Glomerular visceral epithelial cell (primary cell): ENCODE measurements around the gene MGMT.

Source experiments
- DNase-seq: peaks from one replicate; pipeline ENCODE4 v3.0.0-alpha.2; 2016; ENCODE audit errors: extremely low spot score

MGMT gene

DNA sequence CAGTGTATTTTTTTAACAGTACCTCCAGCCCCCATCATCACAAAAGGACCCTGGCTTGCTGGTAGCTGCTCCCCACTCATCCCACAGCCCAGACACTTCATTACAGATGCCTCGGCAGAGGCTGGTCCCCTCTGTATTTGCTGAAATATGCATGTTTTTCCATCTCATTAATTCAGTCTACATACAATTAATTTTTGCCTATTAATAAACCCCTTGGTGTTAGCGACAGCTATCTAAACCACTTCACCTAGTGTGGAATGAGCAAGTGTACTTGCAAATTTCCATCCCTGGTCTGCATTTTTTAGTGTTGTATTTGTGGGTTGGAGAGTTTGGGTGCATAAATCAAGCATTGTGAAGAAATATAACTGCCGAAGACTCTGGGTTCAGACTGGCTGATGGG, 216.9 kb downstream of the MGMT start:
- DNase-seq, result no peak

DNA sequence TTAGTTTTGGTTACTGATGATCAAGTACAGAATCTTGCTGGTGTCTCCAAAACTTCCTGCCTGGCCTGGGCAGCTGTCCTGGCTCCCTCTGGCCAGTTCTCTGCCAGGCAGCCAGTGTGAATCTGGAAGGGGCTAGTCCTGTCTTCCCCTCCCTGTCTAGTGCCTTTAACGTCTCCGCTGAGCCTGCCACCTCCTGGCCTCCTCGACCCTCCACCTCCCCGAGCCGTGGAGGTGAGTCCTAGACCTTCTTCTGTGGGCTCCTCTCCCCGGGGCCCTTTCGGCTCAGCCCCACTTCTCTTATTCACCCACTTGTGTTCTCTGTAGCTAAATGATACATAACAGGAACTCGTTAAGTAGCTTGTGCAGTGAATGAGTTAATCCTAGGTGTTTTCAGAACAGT, 218.2 kb downstream of the MGMT start:
- DNase-seq, result no peak

DNA sequence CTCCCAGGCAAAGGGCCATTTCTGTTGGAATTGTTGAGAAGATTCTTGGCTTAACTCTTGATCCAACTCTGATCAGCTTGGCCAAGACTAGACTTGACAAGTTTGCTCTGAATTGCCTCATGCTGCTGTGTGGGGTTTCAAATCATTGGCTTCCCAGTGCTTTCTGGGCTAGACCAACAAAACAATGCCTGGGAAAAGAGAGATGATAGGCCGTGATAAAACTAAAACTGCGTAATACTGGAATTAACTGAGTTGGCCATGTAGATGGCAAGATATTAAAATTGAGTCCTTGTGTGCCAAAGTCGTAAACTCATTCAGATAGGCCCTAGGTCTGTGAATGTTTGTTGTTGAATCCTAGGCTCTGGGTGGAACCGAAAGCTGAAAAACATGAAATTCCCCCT, 222.6 kb downstream of the MGMT start:
- DNase-seq, result no peak

DNA sequence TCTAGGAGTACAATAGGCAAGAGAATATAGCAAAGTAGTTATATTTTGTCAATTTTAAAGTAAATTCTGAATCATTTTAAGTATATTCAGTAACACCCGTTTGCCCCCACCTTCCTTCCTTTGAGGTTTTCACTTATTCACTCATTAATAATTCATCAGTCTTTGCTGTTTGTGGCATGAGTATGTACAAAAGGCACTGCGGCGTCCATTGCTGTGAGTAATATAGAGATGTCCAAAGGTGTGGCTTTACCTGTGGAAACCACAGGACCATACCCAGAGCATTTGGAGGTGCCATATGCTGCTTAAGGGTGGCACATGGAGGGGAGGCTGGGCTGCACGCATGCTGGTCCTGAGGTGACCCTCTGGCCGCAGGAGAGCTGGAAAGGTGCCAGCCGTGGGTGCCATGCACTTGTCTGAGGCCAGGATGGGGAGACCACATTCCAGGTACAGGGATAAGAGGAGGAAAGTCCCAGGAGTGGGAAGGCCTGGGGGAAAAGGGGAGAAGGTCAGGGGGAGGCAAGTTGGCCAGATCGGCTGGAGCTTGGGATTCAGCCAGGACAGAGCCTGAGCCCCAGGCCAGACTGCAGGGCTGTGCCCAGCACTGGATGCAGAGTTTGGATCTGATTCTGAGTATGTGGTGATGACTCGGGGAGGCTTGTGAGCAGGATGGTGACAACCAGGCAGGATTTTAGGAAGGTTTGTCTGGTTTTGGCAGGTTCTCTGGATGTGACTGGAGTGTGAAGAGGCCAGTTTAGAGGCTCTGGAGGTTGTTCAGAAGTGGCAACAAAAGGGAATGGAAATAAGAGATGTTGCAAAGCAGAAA, 223.4 kb downstream of the MGMT start:
- DNase-seq, result no peak

DNA sequence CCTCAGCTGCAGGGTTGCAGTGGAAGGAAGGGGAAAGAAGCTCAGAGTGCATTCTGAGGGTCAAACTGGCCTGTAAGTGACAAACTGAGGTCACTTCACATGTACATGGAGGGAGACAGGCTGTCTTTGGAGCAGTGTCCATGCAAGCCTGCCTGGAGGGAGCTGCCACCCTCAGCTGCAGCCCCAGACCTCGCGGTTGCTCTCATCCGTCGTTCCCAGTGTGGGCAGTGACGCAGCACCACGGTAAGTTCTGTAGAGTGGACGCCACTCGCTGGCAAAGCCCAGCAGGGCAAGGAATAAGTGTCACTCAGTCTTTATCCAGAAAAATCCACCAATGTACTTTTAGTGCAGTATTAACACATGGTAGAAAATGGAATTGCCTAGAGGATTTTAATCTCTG, 225.7 kb downstream of the MGMT start:
- no peak for DNase-seq

DNA sequence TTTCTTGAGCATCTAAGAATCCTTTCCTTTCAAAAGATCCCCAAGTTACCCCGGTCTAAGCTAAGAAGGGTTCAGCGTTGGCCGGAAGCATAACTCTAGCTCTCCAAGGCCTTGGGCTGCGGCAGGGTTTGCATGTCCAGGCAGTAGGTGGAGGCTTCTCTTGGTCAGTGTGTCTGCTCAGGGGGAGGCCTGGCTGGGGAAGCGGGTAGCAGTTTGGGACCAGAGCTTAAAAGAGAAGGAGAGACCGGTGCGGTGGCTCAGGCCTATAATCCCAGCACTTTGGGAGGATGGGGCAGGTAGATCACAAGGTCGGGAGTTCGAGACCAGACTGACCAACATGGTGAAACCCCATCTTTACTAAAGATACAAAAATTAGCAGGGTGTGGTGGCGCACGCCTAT, 226.3 kb downstream of the MGMT start:
- DNase-seq, result no peak

DNA sequence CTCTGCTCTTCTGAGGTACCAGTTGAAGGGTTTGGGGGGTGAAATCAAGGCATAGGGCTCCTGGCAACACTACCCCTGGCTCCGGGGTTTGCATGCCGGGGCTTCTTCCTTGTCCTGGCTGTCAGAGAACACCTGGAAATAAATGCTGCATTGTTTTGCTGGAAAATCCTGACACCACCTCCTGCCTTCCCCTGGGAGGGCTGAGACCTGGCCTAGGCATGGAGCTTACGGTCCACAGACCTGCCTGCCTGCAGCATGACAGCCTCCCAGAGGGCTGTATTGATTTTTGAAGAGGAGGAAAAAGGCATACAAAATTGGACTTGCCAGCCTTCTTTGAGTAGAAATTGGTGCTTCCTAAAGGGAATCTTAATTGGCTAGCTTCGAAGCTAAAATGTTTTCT, 227.1 kb downstream of the MGMT start:
- DNase-seq, result no peak

DNA sequence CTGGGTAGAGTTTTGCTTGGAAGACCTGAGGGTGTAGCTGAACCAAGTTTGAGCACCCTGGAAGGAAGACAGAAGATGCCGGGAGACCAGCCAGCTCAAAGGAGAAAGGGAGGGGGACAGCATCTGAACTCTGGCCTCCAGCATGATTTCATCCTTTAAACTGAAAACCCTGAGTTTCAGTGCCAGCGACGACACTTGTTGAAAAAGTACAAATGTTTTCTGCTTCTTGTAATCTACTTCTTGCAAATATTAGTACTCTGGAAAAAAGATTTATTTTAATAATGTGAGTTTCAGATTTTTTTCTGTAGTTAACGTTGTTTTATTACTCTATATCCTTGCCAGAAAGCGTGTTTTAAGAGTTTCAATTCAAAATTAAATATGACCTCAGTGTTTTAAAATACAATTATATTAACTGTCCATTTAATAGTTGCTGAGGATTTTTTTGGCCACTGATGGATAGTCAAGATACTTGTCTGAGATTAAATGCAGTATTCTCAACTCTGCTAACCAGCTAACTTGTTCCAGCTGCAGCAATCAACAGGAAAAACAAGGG, 227.7 kb downstream of the MGMT start:
- no peak for DNase-seq

DNA sequence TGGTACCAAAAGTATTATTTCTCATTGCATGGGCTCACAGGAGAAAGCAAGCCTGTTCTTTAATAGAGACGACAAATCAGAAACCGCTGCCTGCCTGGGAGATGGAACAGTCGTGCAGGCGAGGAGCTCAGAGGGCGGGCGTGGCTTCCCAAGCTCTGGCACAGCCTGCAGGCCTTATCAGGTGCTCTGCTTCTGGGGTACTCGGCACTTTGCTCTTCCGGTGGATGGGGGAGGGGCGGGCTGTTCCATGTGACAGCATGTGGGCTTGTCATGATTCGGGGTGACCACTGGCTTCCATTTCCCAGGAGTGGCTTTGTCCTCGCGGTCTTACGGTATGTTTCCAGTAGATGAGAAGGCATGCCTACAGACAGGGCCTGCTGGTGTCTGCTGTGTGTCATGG, 228.6 kb downstream of the MGMT start:
- no peak for DNase-seq

DNA sequence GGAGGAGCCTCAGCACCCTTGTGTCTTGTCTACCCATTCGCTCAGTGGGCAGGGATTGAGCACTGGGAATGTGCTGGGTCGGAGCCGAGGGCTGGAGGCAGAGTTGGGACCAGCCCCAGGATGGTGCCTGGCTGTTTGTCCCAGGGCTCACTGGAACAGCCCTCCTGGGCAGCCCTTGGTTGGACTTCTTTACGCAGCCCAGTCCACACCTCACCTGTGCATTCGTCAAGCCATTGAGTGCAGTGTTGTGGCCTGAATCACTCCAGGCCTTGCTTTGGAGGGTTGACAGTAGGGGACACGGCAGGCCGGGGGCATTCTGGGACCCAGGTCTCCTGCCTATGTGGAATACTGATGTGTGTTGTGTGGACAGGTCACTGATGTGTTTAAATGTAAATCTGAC, 229.6 kb downstream of the MGMT start:
- no peak for DNase-seq

DNA sequence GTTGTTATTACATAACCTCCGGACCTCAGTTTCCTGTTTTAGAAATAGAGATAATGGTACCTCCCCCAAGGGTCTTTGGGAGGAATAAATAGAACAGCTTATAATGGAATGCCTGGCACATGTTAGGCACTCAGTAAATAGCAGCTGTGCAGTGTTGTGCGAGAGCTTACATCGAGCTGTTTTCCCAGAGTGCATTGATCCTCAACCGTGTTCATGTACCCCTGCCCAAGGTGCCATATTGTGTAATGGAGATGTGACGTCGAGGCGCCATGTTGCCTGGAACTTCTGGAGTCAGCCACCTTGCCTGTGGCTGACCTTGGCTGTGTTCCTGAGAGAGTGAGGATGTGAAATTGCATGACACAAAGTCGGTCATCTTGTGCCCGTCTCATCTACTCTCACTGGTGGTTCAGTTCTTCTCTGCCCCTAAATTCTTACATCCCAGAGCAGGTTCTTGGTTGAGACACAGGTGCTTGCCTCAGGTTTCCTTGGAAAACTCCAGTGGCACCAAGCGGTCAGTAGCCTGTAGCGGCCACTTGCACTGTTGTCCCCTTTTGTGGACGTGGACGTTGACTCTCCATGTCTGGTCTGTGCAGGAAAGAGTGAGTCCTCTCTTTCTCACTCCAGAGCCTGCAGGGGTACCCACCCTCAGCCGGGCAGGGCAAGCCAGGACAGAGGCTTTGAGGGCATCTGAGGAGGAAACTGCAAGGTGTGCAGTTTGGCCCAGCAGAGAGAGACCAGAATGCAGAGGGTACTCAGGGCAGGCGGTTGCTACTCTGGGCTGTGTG, 230.6 kb downstream of the MGMT start:
- DNase-seq, result no peak

DNA sequence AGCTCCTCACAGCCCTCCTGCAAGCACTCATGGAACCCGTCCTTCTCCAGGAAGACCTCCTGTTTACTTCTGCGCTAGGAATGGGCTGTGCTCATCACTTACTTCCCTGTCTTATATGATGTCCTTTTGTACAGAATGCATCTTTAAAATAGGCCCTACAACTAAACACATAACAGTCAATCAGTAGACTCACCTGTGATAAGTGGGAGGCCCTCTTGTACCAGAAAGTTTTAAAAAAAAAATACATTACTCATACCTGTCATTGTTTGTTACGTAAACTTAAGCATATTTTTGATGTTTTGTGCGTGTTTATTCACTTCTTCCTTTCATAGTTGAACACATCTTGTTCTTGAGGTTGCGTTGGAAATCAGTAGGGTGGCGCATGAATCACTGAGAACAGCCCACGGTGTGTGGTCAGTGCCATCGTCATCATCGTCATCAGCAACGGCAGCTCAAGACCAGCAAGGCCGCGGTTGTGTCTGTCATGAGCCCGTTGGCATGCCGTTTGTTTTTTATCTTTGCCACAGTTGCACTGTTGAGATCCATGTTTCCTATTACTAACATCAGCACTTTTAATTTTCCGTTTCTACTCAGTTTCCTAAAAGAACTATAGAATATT, 232.8 kb downstream of the MGMT start:
- DNase-seq, result no peak

DNA sequence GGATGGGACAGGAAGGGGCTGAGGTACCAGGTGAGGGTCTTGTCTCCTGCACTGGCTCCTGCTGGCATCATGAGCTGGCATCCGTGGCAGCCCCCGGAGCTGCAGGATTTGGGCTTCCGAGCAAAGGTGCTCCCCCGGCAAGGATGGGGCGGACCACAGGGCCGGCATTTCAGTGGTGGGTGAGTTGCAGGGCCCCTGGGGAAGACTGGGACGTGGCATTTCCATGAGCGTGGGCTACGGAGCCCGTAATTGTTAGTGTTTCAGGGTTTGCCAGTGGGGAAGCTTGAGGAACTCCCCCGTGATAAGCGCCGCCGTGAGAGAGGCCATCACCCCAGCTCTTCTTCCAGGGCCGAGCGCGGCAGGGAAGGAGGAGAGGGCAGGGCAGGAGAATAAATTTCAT, 235.6 kb downstream of the MGMT start:
- DNase-seq, result no peak

DNA sequence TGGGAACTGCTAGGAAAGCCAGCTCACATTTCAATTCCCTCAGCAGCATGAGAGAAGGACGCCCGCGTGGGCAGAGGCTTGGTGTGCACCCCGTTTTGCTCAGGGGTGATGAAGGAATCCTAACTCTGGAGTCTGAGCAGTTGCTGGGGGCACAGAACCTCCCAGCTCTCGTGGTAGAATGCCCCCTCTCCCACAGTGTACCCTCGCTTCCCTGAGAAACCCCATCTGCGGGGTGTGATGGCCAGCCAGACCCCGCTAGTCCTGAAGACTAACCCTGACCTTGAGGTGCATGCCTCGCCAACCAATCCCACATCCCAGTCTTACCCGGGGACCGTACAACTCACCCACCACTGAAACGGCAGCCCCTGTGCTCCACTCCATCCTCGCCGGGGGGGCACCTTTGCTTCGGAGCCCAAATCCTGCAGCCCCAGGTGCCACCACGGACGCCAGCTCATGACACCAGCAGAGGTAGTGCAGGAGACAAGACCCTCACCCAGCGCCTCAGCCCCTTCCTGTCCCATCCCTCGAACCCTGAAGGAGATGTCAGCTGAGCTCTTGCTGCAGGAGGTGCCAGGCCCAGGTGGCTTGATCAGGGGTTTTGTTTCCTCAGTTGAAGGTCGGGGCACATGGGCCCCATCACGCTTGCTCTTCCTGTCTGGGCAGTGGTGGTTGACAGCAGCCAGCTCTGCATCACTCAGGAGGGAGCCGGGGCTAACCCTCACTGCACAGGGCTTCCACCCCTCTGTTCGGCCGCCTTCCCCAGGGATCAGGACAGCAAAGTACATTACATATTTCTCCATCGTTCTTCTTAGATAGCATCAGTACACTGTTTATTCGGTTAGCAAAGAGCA, 236.5 kb downstream of the MGMT start:
- no peak for DNase-seq

DNA sequence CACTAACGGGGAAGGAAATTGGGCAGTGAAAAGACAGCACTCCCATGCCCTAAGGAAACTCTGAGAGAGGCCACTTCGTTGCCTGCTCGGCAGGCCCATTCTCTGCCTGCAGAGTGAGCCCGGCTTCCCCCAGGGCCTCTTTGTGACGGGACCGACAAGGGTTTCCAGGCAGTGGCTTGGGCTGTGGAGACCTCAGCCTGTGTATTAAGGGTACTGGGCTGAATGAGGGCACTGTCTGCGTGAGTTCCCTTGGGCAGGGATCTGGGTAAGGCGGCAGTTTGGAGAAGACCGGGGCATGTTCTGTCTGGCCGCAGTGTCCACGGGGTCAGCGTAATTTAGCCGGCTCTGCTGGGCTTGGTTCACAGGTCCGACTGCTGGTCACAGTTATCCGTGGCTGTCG, 237.2 kb downstream of the MGMT start:
- DNase-seq, result no peak

DNA sequence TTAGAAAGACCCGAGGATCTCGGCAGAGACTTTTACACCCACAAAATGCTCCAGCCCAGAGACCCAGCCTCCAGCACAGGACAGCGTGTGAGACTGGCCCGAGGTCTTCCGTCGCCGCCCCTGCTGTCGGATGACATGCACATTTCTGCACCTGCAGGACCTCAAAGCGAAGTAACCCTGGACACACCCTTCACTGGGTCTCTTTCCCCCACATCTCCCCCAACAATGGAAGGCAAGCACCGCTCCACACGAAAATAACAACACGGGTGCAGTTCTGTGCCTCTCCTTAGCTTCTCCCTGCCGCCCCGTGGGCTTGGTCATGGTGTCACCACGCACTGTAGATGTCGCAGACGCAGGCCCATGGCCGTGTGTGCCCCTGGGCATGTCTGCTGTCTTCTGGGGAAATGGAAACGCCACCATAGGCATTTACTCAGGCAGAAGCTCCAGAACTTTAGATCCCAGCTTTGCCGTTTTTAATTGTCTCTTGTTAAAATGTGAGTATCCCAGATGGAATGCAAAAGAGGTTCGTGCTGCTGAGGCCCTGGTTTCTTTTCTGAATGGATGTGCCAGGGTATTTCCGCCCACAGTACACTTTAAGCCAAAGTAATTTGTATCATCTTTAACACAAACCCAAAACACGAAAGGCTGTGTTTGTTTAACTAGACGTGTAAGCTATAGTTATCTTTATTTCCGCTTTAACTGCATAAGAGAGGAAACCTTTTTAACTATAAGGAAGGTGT, 237.9 kb downstream of the MGMT start:
- no peak for DNase-seq

DNA sequence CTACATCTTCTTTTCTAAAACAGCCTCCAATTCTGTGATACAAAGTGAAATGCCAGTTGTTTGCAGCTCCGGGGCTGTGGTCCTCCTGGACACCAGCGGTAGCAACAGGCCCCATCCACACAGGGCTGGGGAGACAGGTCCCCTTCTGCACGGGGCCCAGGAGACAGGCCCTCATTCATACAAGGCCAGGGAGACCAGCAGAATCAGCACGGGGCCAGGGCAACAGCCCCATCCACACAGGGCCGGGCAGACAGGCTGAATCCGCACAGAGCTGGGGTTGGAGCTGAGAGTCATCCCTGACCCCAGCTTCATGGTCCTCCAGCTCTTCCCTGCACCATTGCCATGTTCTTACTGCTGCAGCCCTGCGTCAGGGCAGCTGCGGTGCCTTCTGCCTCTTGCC, 238.6 kb downstream of the MGMT start:
- DNase-seq, result no peak

DNA sequence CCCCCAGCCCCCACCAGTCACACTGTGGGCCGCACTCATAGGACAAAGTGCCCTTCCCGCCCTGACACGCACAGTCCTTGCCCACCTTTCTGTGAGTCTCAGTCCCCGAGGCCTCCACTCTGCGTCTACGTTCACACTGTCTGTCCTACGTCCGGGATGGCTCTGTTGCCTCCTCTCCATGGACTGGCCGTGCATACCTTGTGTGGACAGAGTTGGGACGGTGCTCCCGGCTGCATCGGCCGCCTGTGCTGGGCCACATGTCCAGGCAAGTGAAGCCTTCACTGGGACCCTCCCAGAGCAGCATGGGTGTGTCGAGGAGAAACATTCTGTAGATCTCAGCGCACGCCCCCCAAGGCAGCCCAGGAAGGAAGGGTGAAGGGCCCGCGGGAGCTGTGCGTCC, 239.0 kb downstream of the MGMT start:
- no peak for DNase-seq

DNA sequence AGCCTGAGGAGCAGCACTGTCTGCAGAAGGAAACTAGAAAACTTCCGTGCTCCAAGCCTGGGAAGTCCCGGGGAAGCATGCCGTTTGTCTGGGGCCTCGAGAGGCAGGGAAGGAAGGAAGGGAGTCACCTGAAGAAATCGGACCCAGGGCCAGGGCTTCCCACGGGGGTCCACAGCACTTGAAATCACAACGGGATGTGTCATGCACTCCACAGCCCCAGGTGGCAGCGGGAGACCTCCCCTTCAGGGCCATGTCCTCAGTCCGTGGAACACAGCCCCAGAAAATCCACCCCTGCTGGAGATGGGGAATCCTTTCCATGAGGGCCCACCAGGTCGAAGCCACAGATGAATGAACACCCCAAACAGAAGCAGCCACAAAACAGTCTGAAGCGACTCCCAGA, 239.5 kb downstream of the MGMT start:
- DNase-seq, result no peak

DNA sequence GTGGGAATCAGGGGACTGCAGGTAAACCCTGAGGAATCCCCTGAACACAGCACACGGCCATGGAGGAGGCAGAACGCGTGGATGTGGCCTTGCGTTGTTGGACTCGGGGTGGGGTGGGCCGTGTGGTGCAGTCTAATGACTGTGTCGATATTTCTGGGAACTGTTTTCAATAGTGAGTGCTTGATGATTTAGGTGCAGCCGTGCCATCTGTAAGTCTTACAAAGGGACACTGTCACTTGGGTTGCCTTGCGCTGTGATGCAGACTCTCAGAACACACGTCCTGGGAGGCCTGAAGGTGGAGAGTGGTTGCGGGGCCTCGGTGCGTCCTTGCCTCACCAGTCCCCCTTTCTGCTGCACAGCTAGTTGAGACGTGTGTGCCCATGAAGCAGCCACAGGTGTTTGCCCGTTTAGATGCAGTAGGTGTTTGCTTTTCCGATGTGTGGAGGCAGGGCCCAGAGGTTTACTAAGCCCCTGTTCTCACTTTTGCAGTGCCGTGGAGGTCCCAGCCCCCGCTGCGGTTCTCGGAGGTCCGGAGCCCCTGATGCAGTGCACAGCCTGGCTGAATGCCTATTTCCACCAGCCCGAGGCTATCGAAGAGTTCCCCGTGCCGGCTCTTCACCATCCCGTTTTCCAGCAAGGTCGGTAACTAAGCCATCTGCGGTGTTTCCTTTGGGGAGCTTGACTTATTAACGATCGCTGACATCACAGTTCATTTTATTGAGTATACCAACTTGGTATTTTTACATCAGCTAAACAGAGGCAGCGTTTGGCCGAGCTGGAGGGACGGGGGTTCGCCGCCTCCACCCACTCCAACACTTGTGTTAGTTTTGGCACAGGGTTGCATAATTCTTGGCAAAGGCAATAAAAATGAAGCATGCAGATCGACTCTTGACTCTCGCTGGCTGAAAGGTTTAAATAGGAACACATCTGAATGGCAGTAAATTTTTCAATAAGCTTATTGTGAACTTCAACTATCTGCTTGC, 240.7 kb downstream of the MGMT start:
- DNase-seq, result no peak
